GM19035 (cell line): ENCODE results near the gene SLC27A6.
"Not testable (repeated sequence)": the region's sequence is repeated elsewhere in the genome, so short reads cannot be mapped to it uniquely, and the experiment has no call there.

Source experiments
- ATAC-seq: cut with Tn5 transposase; IDR thresholded peaks from one replicate; pipeline ENCODE4 v1.9.1; 2021; ENCODE audit not compliant: unreplicated experiment

SLC27A6 gene

GRCh38 chr5:128988476-128988875 lies 23.2 kb downstream of the SLC27A6 start:
- no peak for ATAC-seq

GRCh38 chr5:129001841-129002526 lies 36.7 kb downstream of the SLC27A6 start:
- ATAC-seq, result no peak

GRCh38 chr5:129002527-129002842 lies 37.2 kb downstream of the SLC27A6 start:
- ATAC-seq, result no peak

GRCh38 chr5:129003232-129003631 lies 37.9 kb downstream of the SLC27A6 start:
- ATAC-seq, result no peak

GRCh38 chr5:129014185-129014584 lies 48.9 kb downstream of the SLC27A6 start:
- ATAC-seq, result no peak

GRCh38 chr5:129018837-129019236 lies 53.5 kb downstream of the SLC27A6 start:
- no peak for ATAC-seq

- ATAC-seq, result no peak
Measured at GRCh38 chr5:129019401-129019908, 54.2 kb downstream of the SLC27A6 start.

- no peak for ATAC-seq
Measured at GRCh38 chr5:129020683-129021082, 55.4 kb downstream of the SLC27A6 start.

- no peak for ATAC-seq
Measured at GRCh38 chr5:129021744-129022143, 56.5 kb downstream of the SLC27A6 start.

- ATAC-seq, result no peak
Measured at GRCh38 chr5:129022599-129022998, 57.3 kb downstream of the SLC27A6 start.

GRCh38 chr5:129027260-129027659 lies 62.0 kb downstream of the SLC27A6 start:
- ATAC-seq, result no peak

GRCh38 chr5:129031886-129032683 lies 66.8 kb downstream of the SLC27A6 start:
- no peak for ATAC-seq

GRCh38 chr5:129036257-129036656 lies 71.0 kb downstream of the SLC27A6 start:
- ATAC-seq, result not testable (repeated sequence)

- no peak for ATAC-seq
Measured at GRCh38 chr5:129041196-129041881, 76.1 kb downstream of the SLC27A6 start.

- no peak for ATAC-seq
Measured at GRCh38 chr5:129042306-129042705, 77.0 kb downstream of the SLC27A6 start.

GRCh38 chr5:129043894-129044293 lies 78.6 kb downstream of the SLC27A6 start:
- ATAC-seq, result no peak

- ATAC-seq, result no peak
Measured at GRCh38 chr5:129046151-129046550, 80.9 kb downstream of the SLC27A6 start.

GRCh38 chr5:129048509-129048908 lies 83.2 kb downstream of the SLC27A6 start:
- no peak for ATAC-seq

- no peak for ATAC-seq
Measured at GRCh38 chr5:129049126-129049799, 84.0 kb downstream of the SLC27A6 start.

- no peak for ATAC-seq
Measured at GRCh38 chr5:129051283-129051682, 86.0 kb downstream of the SLC27A6 start.

GRCh38 chr5:129053438-129053837 lies 88.2 kb downstream of the SLC27A6 start:
- no peak for ATAC-seq
